H9 (cell line): ENCODE measurements around the gene ABCA4. TPM values are rescaled to one million over a fixed set of nuclear protein-coding genes. Genes with fewer than 3 reads are reported as not detected.

Source experiments
- DNase-seq: peaks from one replicate; pipeline ENCODE4 v3.0.0-alpha.2; 2017
- H2AFZ ChIP-seq: one replicate; pipeline ENCODE4 v1.6.1; 2013; ENCODE audit warnings: mild to moderate bottlenecking, low read length, control low read depth, moderate library complexity
- H2AK5ac ChIP-seq: 2 replicates; pipeline ENCODE4 v1.6.1; 2013; ENCODE audit warnings: low read length, control low read depth, mixed read lengths; ENCODE audit not compliant: insufficient read length
- H2BK120ac ChIP-seq: one replicate; pipeline ENCODE4 v1.6.1; 2013; ENCODE audit warnings: low read depth, mild to moderate bottlenecking, low read length, control low read depth, inconsistent platforms; ENCODE audit not compliant: poor library complexity, severe bottlenecking
- H2BK12ac ChIP-seq: 2 replicates; pipeline ENCODE4 v1.6.1; 2013; ENCODE audit warnings: low read length, control low read depth, mixed read lengths, low read depth; ENCODE audit not compliant: insufficient read length
- H2BK15ac ChIP-seq: 2 replicates; pipeline ENCODE4 v1.6.1; 2013; ENCODE audit warnings: low read depth, low read length, control low read depth
- H2BK20ac ChIP-seq: one replicate; pipeline ENCODE4 v1.6.1; 2013; ENCODE audit warnings: low read depth, mild to moderate bottlenecking, low read length, control low read depth, inconsistent platforms; ENCODE audit not compliant: poor library complexity, severe bottlenecking
- H2BK5ac ChIP-seq: 2 replicates; pipeline ENCODE4 v1.6.1; 2013; ENCODE audit warnings: low read length, control low read depth, mixed read lengths; ENCODE audit not compliant: insufficient read length
- H3K14ac ChIP-seq: 2 replicates; pipeline ENCODE4 v1.6.1; 2013; ENCODE audit warnings: low read length, control low read depth; ENCODE audit not compliant: insufficient read depth
- H3K18ac ChIP-seq: 2 replicates; pipeline ENCODE4 v1.6.1; 2013; ENCODE audit warnings: low read depth, mild to moderate bottlenecking, mixed read lengths, low read length, control low read depth; ENCODE audit not compliant: insufficient read length
- H3K23ac ChIP-seq: 2 replicates; pipeline ENCODE4 v1.6.1; 2013; ENCODE audit warnings: low read length, control low read depth, mixed read lengths, low read depth; ENCODE audit not compliant: insufficient read length
- H3K23me2 ChIP-seq: 2 replicates; pipeline ENCODE4 v1.6.1; 2013; ENCODE audit warnings: low read depth, mild to moderate bottlenecking, mixed read lengths, low read length, control low read depth; ENCODE audit not compliant: insufficient read length, poor library complexity, severe bottlenecking
- H3K27ac ChIP-seq: 2 replicates; pipeline ENCODE4 v1.5.1; 2013; ENCODE audit warnings: low read length, control low read depth, mixed read lengths, low read depth; ENCODE audit not compliant: insufficient read length
- H3K27me3 ChIP-seq: 2 replicates; pipeline ENCODE4 v1.6.1; 2013; ENCODE audit warnings: low read length, control low read depth, inconsistent platforms; ENCODE audit not compliant: insufficient read depth
- H3K4ac ChIP-seq: 2 replicates; pipeline ENCODE4 v1.6.1; 2013; ENCODE audit warnings: low read depth, mild to moderate bottlenecking, control low read depth, inconsistent platforms, low read length, moderate library complexity
- H3K4me1 ChIP-seq: 2 replicates; pipeline ENCODE4 v1.6.1; 2013; ENCODE audit warnings: low read length, control low read depth, inconsistent platforms; ENCODE audit not compliant: insufficient read depth
- H3K4me2 ChIP-seq: 2 replicates; pipeline ENCODE4 v1.6.1; 2013; ENCODE audit warnings: low read length, control low read depth, mixed read lengths; ENCODE audit not compliant: insufficient read length, insufficient read depth
- H3K56ac ChIP-seq: 2 replicates; pipeline ENCODE4 v1.6.1; 2013; ENCODE audit warnings: low read depth, mild to moderate bottlenecking, mixed read lengths, low read length, control low read depth; ENCODE audit not compliant: insufficient read length
- H3K79me1 ChIP-seq: 2 replicates; pipeline ENCODE4 v1.6.1; 2013; ENCODE audit warnings: low read depth, mild to moderate bottlenecking, moderate library complexity, low read length, control low read depth, inconsistent platforms; ENCODE audit not compliant: insufficient read depth, poor library complexity, severe bottlenecking
- H3K79me2 ChIP-seq: 2 replicates; pipeline ENCODE4 v1.6.1; 2013; ENCODE audit warnings: low read length, control low read depth, inconsistent platforms; ENCODE audit not compliant: insufficient read depth
- H3K9ac ChIP-seq: 2 replicates; pipeline ENCODE4 v1.6.1; 2013; ENCODE audit warnings: low read length, control low read depth, mixed read lengths; ENCODE audit not compliant: insufficient read length; ENCODE audit errors: extremely low read depth
- H3K9me3 ChIP-seq: one replicate; pipeline ENCODE4 v1.6.1; 2013; ENCODE audit warnings: low read depth, low read length, inconsistent platforms; ENCODE audit not compliant: control insufficient read depth
- H3T11ph ChIP-seq: one replicate; pipeline ENCODE4 v1.6.1; 2013; ENCODE audit warnings: mild to moderate bottlenecking, low read length, control low read depth, inconsistent platforms
- H4K20me1 ChIP-seq: one replicate; pipeline ENCODE4 v1.6.1; 2013; ENCODE audit not compliant: control insufficient read depth, insufficient read length, insufficient read depth
- H4K5ac ChIP-seq: 2 replicates; pipeline ENCODE4 v1.6.1; 2013; ENCODE audit warnings: low read depth, mild to moderate bottlenecking, mixed read lengths, low read length, control low read depth; ENCODE audit not compliant: insufficient read length
- H4K8ac ChIP-seq: replicated peaks from 2 replicates; pipeline ENCODE4 v1.6.1; 2013; ENCODE audit warnings: low read length, control low read depth, mixed read lengths, low read depth; ENCODE audit not compliant: insufficient read length
- H4K91ac ChIP-seq: 2 replicates; pipeline ENCODE4 v1.6.1; 2013; ENCODE audit warnings: low read depth, mild to moderate bottlenecking, moderate library complexity, mixed read lengths, low read length, control low read depth; ENCODE audit not compliant: insufficient read length
- H3K27ac Mint-ChIP-seq, 3 experiments: 2 replicates in 2 of 3; 3 replicates in 1 of 3; pipeline ENCODE4 v1.8.0; 2020 to 2021; ENCODE audit warnings: mixed read lengths in 3 of 3, mild to moderate bottlenecking in 1 of 3, moderate library complexity in 1 of 3
- H3K27me3 Mint-ChIP-seq: 2 replicates; pipeline ENCODE4 v1.8.0; 2021; ENCODE audit warnings: low read depth, mild to moderate bottlenecking, moderate library complexity, mixed read lengths
- H3K36me3 Mint-ChIP-seq, 3 experiments: 2 replicates in 2 of 3; 3 replicates in 1 of 3; pipeline ENCODE4 v1.8.0; 2020 to 2021; ENCODE audit warnings: low read depth in 3 of 3, mixed read lengths in 3 of 3; ENCODE audit not compliant: insufficient read depth in 1 of 3
- H3K4me1 Mint-ChIP-seq, 2 experiments: 2 replicates each; pipeline ENCODE4 v1.8.0; 2020; ENCODE audit warnings: mixed read lengths in 2 of 2
- H3K4me3 Mint-ChIP-seq, 2 experiments: 2 replicates in 1 of 2; 3 replicates in 1 of 2; pipeline ENCODE4 v1.8.0; 2020 to 2021; ENCODE audit warnings: mild to moderate bottlenecking in 2 of 2, mixed read lengths in 2 of 2, moderate library complexity in 1 of 2
- H3K9me3 Mint-ChIP-seq, 2 experiments: 2 replicates in 1 of 2; 3 replicates in 1 of 2; pipeline ENCODE4 v1.8.0; 2020; ENCODE audit warnings: mild to moderate bottlenecking in 2 of 2, mixed read lengths in 2 of 2, moderate library complexity in 1 of 2
- CTCF ChIP-seq: fragments of 200-600 bp; sonication (generic); conservative IDR thresholded peaks from 3 replicates; pipeline ENCODE4 v1.8.0; 2021; ENCODE audit warnings: antibody characterized with exemption, mild to moderate bottlenecking
- WGBS: extraction: QIAGEN DNeasy Blood & Tissue Kit; methylation state at CpG from one replicate; pipeline ENCODE4 v1.1.7; 2013; ENCODE audit warnings: missing lambda C conversion rate, low lambda C conversion rate, mixed read lengths; ENCODE audit not compliant: insufficient read length; ENCODE audit errors: extremely low coverage; 5-methylcytosine and 5-hydroxymethylcytosine counted together
- total RNA-seq: library from RNA; stranded (reverse); gene quantifications from 2 replicates; pipeline ENCODE4 v1.2.1, GENCODE V29; 2021

ABCA4 gene
- total RNA-seq, 1 experiment from 2014 or later, result not detected

GRCh38 chr1:94026619-94027380 is 94.1 kb downstream of the ABCA4 start:
- Histone ChIP-seq H3K27me3 (no peaks in the 10 kb centered on the region; the same call in 1 of the 2 replicates), H3K14ac (no peak overlapping the region), H3T11ph (no peak overlapping the region), H2AK5ac (no peak overlapping the region), H4K20me1 (no peaks in the 10 kb centered on the region), H4K91ac (no peak overlapping the region), H4K5ac (no peak overlapping the region), H3K4me2 (no peak overlapping the region), H3K9ac (no peak overlapping the region), H2BK5ac (no peak overlapping the region), H3K79me2 (no peaks in the 10 kb centered on the region), H2BK12ac (no peak overlapping the region), H3K23ac (no peak overlapping the region), H3K4me1 (no peaks in the 10 kb centered on the region), H3K23me2 (no peaks in the 10 kb centered on the region), H2AFZ (no peak overlapping the region), H3K27ac (no peak overlapping the region), H2BK20ac (no peak overlapping the region), H4K8ac (no peak overlapping the region), H3K9me3 (no peaks in the 10 kb centered on the region), H3K4ac (no peak overlapping the region), H2BK120ac (no peak overlapping the region), H3K18ac (no peak overlapping the region), H3K56ac (no peak overlapping the region), H3K79me1 (no peaks in the 10 kb centered on the region), H2BK15ac (no peak overlapping the region)
- WGBS, result no CpG with 5 or more reads among the region's 10 CpGs
- no peak overlapping the region; a peak in 1 of 7 replicates for H3K27ac Mint-ChIP-seq
- DNase-seq, result no peak
- no peaks in the 10 kb centered on the region for H3K9me3 Mint-ChIP-seq
- peaks cover 3% of the 10 kb centered on the region; the same call in 1 of the 2 replicates for H3K27me3 Mint-ChIP-seq
- H3K36me3 Mint-ChIP-seq, result no peaks in the 10 kb centered on the region
- H3K4me3 Mint-ChIP-seq, result no peak overlapping the region
- peaks cover 4 to 12% of the 10 kb centered on the region in 2 experiments; a peak in 3 of 4 replicates for H3K4me1 Mint-ChIP-seq
- TF ChIP-seq CTCF, result no peak
